Keratinocyte (primary cell): ENCODE data around the gene STON2. TPM values are rescaled to one million over a fixed set of nuclear protein-coding genes. Genes with fewer than 3 reads are reported as not detected.

Source experiments
- DNase-seq: peaks from one replicate; pipeline ENCODE4 v3.0.0-alpha.2; 2011; ENCODE audit warnings: low read depth, missing footprints, low spot score
- FAIRE-seq: peaks from 2 replicates; lab custom pipeline; 2011; peaks lifted over from hg19 to GRCh38; lab: Jason Lieb, UNC
- H2AFZ ChIP-seq: 2 replicates; pipeline ENCODE4 v1.6.0; 2012; ENCODE audit warnings: low read length, control low read depth, inconsistent platforms; ENCODE audit not compliant: control insufficient read depth
- H3K27ac ChIP-seq: 2 replicates; pipeline ENCODE4 v1.5.1; 2011; ENCODE audit warnings: low read length; ENCODE audit not compliant: control insufficient read depth, insufficient read depth
- H3K27me3 ChIP-seq: 3 replicates; pipeline ENCODE4 v1.6.0; 2011; ENCODE audit warnings: low read length; ENCODE audit not compliant: control insufficient read depth, insufficient read depth; ENCODE audit errors: extremely low read depth
- H3K36me3 ChIP-seq, 2 experiments: 2 replicates in 1 of 2; 3 replicates in 1 of 2; pipeline ENCODE4 v1.5.1; 2011; ENCODE audit warnings: low read length in 2 of 2, mild to moderate bottlenecking in 1 of 2; ENCODE audit not compliant: control insufficient read depth in 2 of 2, insufficient read depth in 2 of 2; ENCODE audit errors: extremely low read depth in 1 of 2
- H3K4me1 ChIP-seq: 3 replicates; pipeline ENCODE4 v1.5.1; 2011; ENCODE audit warnings: low read length; ENCODE audit not compliant: control insufficient read depth, insufficient read depth; ENCODE audit errors: extremely low read depth
- H3K4me2 ChIP-seq: 3 replicates; pipeline ENCODE4 v1.6.0; 2011; ENCODE audit warnings: low read depth, low read length; ENCODE audit not compliant: control insufficient read depth, insufficient read depth; ENCODE audit errors: extremely low read depth
- H3K4me3 ChIP-seq, 3 experiments: fragments of 200-600 bp in 1 of 3; sonication (generic) in 1 of 3; 2 replicates in 2 of 3; 3 replicates in 1 of 3; pipeline ENCODE4 v1.5.1; 2011 to 2016; ENCODE audit warnings: low read length in 3 of 3, mild to moderate bottlenecking in 3 of 3, control low read depth in 2 of 3, inconsistent platforms in 1 of 3, low read depth in 1 of 3, mixed read lengths in 1 of 3, mixed run types in 1 of 3, moderate library complexity in 1 of 3; ENCODE audit not compliant: control insufficient read depth in 2 of 3, insufficient read depth in 2 of 3; ENCODE audit errors: extremely low read depth in 1 of 3
- H3K79me2 ChIP-seq: 2 replicates; pipeline ENCODE4 v1.6.0; 2012; ENCODE audit warnings: low read length; ENCODE audit not compliant: control insufficient read depth, insufficient read depth
- H3K9ac ChIP-seq: 3 replicates; pipeline ENCODE4 v1.6.0; 2011; ENCODE audit warnings: low read length; ENCODE audit not compliant: control insufficient read depth, insufficient read depth; ENCODE audit errors: extremely low read depth
- H3K9me1 ChIP-seq: 3 replicates; pipeline ENCODE4 v1.6.0; 2011; ENCODE audit warnings: low read length; ENCODE audit not compliant: control insufficient read depth, insufficient read depth; ENCODE audit errors: extremely low read depth
- H3K9me3 ChIP-seq: 2 replicates; pipeline ENCODE4 v1.5.1; 2012; ENCODE audit warnings: low read depth, low read length; ENCODE audit not compliant: control insufficient read depth
- H4K20me1 ChIP-seq: 3 replicates; pipeline ENCODE4 v1.6.0; 2011; ENCODE audit warnings: low read length; ENCODE audit not compliant: control insufficient read depth, insufficient read depth; ENCODE audit errors: extremely low read depth
- EZH2 ChIP-seq: IDR thresholded peaks from one replicate; pipeline ENCODE4 v1.6.1; 2012; ENCODE audit warnings: inconsistent platforms, mild to moderate bottlenecking, low read length, moderate library complexity
- dilution Hi-C: fragments of 300-500 bp; cut with MboI; formaldehyde crosslinking; loops from one replicate; pipeline ENCODE4 v1.7.0; 2020; ENCODE audit warnings: low sequenced_read_pairs; ENCODE audit not compliant: extremely low pct_ligation_motif_present
- polyA plus RNA-seq, 5 experiments: library from polyadenylated mRNA; depleted of rRNA in 3 of 5; stranded (reverse) in 3 of 5; stranded (forward) in 1 of 5; unstranded in 1 of 5; fragments of >200 nt; gene quantifications; 1 replicate in 1 of 5; 2 replicates in 3 of 5; 3 replicates in 1 of 5; pipeline versions ENCODE4 v1.2.1 to v1.2.3, GENCODE V29; 2011 to 2012; ENCODE audit warnings: missing spikeins in 2 of 5, low read depth in 1 of 5, low replicate concordance in 1 of 5
- TF ChIP-seq, protein P1 (sequence below), 3 experiments: IDR thresholded peaks in 1 of 3; conservative IDR thresholded peaks in 1 of 3; optimal IDR thresholded peaks in 1 of 3; 2 replicates in 2 of 3; 3 replicates in 1 of 3; pipeline versions ENCODE3 to v1.5.1; 2011; ENCODE audit warnings: low read length in 3 of 3, mild to moderate bottlenecking in 3 of 3, moderate library complexity in 2 of 3, control low read depth in 1 of 3, inconsistent platforms in 1 of 3; ENCODE audit not compliant: insufficient read depth in 2 of 3; ENCODE audit errors: extremely low read depth in 1 of 3

Gene STON2
- polyA plus RNA-seq, 1 donor (not counting 4 experiments of a cell fraction or from before 2014, with no cell fraction given), result 82.3 TPM

DNA sequence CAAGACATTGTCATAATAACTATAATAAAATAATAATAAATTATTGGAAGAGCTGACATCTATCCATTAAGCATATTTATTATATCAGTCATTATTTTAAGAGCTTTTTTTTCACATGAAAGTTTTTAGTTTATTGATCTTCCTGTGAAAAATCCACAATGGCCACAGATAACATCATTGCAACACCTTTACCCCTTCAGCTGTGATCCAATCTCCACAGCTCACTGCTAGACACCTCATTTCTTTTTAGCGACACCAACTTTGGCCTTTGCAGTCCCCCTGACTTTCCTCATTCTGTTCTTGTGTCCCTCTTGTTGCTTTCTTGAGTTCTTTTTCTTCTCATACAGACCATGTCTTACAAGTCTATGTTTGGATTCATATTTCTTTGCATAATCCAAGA is 67.4 kb downstream of the STON2 start:
- FAIRE-seq (peak; percentile 9), DNase-seq (no peak)
- Histone ChIP-seq H3K79me2 (peaks cover 2% of the 10 kb centered on the region), H4K20me1 (no peaks in the 10 kb centered on the region), H3K9me1 (no peaks in the 10 kb centered on the region), H3K36me3 (no peaks in the 10 kb centered on the region), H3K9me3 (no peaks in the 10 kb centered on the region), H3K27me3 (no peaks in the 10 kb centered on the region), H3K27ac (no peak overlapping the region), H3K4me1 (peaks cover 52% of the 10 kb centered on the region), H2AFZ (no peak overlapping the region), H3K4me3 (no peak overlapping the region), H3K4me2 (no peak overlapping the region), H3K9ac (no peak overlapping the region)
- dilution Hi-C loops, result no loop called here
- TF ChIP-seq, protein P1, sequence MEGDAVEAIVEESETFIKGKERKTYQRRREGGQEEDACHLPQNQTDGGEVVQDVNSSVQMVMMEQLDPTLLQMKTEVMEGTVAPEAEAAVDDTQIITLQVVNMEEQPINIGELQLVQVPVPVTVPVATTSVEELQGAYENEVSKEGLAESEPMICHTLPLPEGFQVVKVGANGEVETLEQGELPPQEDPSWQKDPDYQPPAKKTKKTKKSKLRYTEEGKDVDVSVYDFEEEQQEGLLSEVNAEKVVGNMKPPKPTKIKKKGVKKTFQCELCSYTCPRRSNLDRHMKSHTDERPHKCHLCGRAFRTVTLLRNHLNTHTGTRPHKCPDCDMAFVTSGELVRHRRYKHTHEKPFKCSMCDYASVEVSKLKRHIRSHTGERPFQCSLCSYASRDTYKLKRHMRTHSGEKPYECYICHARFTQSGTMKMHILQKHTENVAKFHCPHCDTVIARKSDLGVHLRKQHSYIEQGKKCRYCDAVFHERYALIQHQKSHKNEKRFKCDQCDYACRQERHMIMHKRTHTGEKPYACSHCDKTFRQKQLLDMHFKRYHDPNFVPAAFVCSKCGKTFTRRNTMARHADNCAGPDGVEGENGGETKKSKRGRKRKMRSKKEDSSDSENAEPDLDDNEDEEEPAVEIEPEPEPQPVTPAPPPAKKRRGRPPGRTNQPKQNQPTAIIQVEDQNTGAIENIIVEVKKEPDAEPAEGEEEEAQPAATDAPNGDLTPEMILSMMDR (optimal IDR thresholded peaks at IDR 0.05 in 1 of 3, IDR thresholded peaks at IDR 0.05 in 1 of 3, conservative IDR thresholded peaks at IDR 0.05 in 1 of 3; ENCODE audit: extremely low read depth in 1 of 3, insufficient read depth in 2 of 3, low read length in 3 of 3), result no peak
- no peak for TF ChIP-seq EZH2

DNA sequence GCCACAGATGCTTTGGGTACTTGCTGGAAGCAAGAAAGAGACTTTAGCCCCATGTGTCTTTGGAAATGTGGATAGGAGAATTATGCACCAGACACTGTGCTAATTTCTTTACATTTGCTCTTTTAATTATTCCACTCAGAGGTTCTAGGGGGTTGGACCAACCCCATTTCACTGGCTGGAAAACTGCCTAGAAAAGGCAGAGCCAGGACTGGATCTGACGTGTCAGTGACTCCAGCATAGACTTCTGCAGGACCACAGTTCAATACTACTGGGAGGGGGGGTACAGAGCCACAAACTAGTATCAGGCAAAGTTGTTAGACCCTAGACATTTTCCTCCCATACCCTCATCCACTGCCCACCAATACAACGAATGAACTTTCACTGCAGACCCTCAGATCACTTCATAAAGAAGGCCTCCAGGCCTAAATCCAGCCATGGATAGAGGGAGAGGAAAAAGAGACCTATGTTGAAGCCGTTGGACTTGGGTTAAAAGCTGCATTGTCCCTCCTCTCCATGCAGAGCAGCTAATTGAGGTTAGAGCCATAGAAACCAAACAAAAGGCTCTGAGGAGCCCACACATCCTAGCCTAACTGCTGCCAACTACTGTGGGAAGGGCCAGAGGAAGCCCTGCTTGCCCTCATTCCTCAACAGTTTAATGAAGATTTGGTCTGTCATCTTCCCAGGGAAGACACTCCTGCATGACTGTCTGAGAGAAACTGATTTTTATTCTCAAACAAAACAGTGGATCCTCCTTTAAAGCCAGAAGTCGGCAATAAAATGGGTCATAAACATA is 68.7 kb downstream of the STON2 start:
- TF ChIP-seq, protein P1 (optimal IDR thresholded peaks at IDR 0.05 in 1 of 3, IDR thresholded peaks at IDR 0.05 in 1 of 3, conservative IDR thresholded peaks at IDR 0.05 in 1 of 3; ENCODE audit: extremely low read depth in 1 of 3, insufficient read depth in 2 of 3, low read length in 3 of 3), result no peak
- no peak for TF ChIP-seq EZH2
- no peak overlapping the region for H3K4me3 ChIP-seq
- no peaks in the 10 kb centered on the region for H3K9me1 ChIP-seq
- H3K4me2 ChIP-seq, result peak overlapping the region; percentile 88
- no peak for DNase-seq
- H3K27ac ChIP-seq, result peak overlapping the region; percentile 99
- FAIRE-seq, result no peak
- H3K36me3 ChIP-seq, result no peaks in the 10 kb centered on the region
- no peaks in the 10 kb centered on the region for H3K27me3 ChIP-seq
- H3K79me2 ChIP-seq, result peaks cover 2% of the 10 kb centered on the region
- H3K4me1 ChIP-seq, result peaks cover 48% of the 10 kb centered on the region
- dilution Hi-C loops, result no loop called here
- H2AFZ ChIP-seq, result no peak overlapping the region
- H3K9me3 ChIP-seq, result no peaks in the 10 kb centered on the region
- no peaks in the 10 kb centered on the region for H4K20me1 ChIP-seq
- H3K9ac ChIP-seq, result peak overlapping the region; percentile 20
